Measurements from ENCODE around the gene DDX24. TPM values are rescaled to one million over a fixed set of nuclear protein-coding genes. Genes with fewer than 3 reads are reported as not detected.

Gene DDX24
- total RNA-seq, 4 donors from 2014 or later: 107 to 134 (median 108) TPM

- no peak overlapping the region for H3K27ac ChIP-seq
- no peaks in the 10 kb centered on the region for H3K4me1 ChIP-seq
- peaks cover 3% of the 10 kb centered on the region for H3K27me3 ChIP-seq
- TF ChIP-seq CTCF (IDR thresholded peaks at IDR 0.05) (no peak), POLR2A (IDR thresholded peaks at IDR 0.05) (no peak), EP300 (IDR thresholded peaks at IDR 0.05) (no peak), POLR2AphosphoS5 (IDR thresholded peaks at IDR 0.05) (no peak)
- 60% methylated on average over 7 of the region's 8 CpGs for WGBS
- no peaks in the 10 kb centered on the region for H3K36me3 ChIP-seq
- no peaks in the 10 kb centered on the region for H3K9me3 ChIP-seq
- H3K4me3 ChIP-seq: no peak overlapping the region
- no peak for DNase-seq (ENCODE audit: low spot score in 2 of 2)
Observed at GRCh38 chr14:94018308-94018707, 62.7 kb downstream of the DDX24 start.

- H3K36me3 ChIP-seq: no peaks in the 10 kb centered on the region
- no peaks in the 10 kb centered on the region for H3K4me1 ChIP-seq
- no peaks in the 10 kb centered on the region for H3K9me3 ChIP-seq
- TF ChIP-seq POLR2AphosphoS5 (IDR thresholded peaks at IDR 0.05) (no peak), POLR2A (IDR thresholded peaks at IDR 0.05) (no peak)
- WGBS: 79% methylated on average over 7 of the region's 8 CpGs
- DNase-seq (ENCODE audit: low spot score in 2 of 2): no peak
- H3K27ac ChIP-seq: no peak overlapping the region
- no peak overlapping the region for H3K4me3 ChIP-seq
- peaks cover 3% of the 10 kb centered on the region for H3K27me3 ChIP-seq
Observed at GRCh38 chr14:94016446-94016976, 64.5 kb downstream of the DDX24 start.

- no peak overlapping the region for H3K4me3 ChIP-seq
- TF ChIP-seq POLR2AphosphoS5 (IDR thresholded peaks at IDR 0.05) (no peak), CTCF (IDR thresholded peaks at IDR 0.05) (no peak), EP300 (IDR thresholded peaks at IDR 0.05) (no peak), POLR2A (IDR thresholded peaks at IDR 0.05) (no peak)
- H3K27ac ChIP-seq: no peak overlapping the region
- WGBS: 78% methylated on average over 2 of the region's 2 CpGs
- H3K4me1 ChIP-seq: no peaks in the 10 kb centered on the region
- H3K27me3 ChIP-seq: peaks cover 3% of the 10 kb centered on the region
- no peak for DNase-seq (ENCODE audit: low spot score in 2 of 2)
- H3K9me3 ChIP-seq: no peaks in the 10 kb centered on the region
- H3K36me3 ChIP-seq: no peaks in the 10 kb centered on the region
Observed at GRCh38 chr14:94015223-94015622, 65.8 kb downstream of the DDX24 start.

- Histone ChIP-seq H3K36me3 (no peaks in the 10 kb centered on the region), H3K27me3 (peaks cover 3% of the 10 kb centered on the region), H3K9me3 (no peaks in the 10 kb centered on the region), H3K27ac (no peak overlapping the region), H3K4me1 (no peaks in the 10 kb centered on the region), H3K4me3 (no peak overlapping the region)
- DNase-seq (ENCODE audit: low spot score in 2 of 2): no peak
- WGBS: 69% methylated on average over 6 of the region's 6 CpGs
- no peak for TF ChIP-seq CTCF (IDR thresholded peaks at IDR 0.05)
- TF ChIP-seq EP300 (IDR thresholded peaks at IDR 0.05): no peak
- TF ChIP-seq POLR2AphosphoS5 (IDR thresholded peaks at IDR 0.05): no peak
Observed at GRCh38 chr14:94014382-94014781, 66.6 kb downstream of the DDX24 start.

GRCh38 chr14:94011795-94012194 lies 69.2 kb downstream of the DDX24 start:
- no peak for TF ChIP-seq POLR2AphosphoS5 (IDR thresholded peaks at IDR 0.05)
- Histone ChIP-seq H3K36me3 (no peaks in the 10 kb centered on the region), H3K4me1 (no peaks in the 10 kb centered on the region), H3K27ac (no peak overlapping the region), H3K9me3 (no peaks in the 10 kb centered on the region), H3K4me3 (no peak overlapping the region), H3K27me3 (peaks cover 3% of the 10 kb centered on the region)
- 33% methylated on average over 2 of the region's 2 CpGs for WGBS
- no peak for DNase-seq (ENCODE audit: low spot score in 2 of 2)

- WGBS: 87% methylated on average over 6 of the region's 6 CpGs
- H3K4me3 ChIP-seq: no peak overlapping the region
- TF ChIP-seq POLR2A (IDR thresholded peaks at IDR 0.05) (no peak), EP300 (IDR thresholded peaks at IDR 0.05) (no peak), POLR2AphosphoS5 (IDR thresholded peaks at IDR 0.05) (no peak), CTCF (IDR thresholded peaks at IDR 0.05) (no peak)
Observed at GRCh38 chr14:94010625-94011024, 70.4 kb downstream of the DDX24 start.

More at GRCh38 chr14:94010625-94011024, 70.4 kb downstream of the DDX24 start:
- Histone ChIP-seq H3K27ac (no peak overlapping the region), H3K9me3 (no peaks in the 10 kb centered on the region), H3K36me3 (no peaks in the 10 kb centered on the region), H3K27me3 (peaks cover 6% of the 10 kb centered on the region), H3K4me1 (no peaks in the 10 kb centered on the region)
- no peak for DNase-seq (ENCODE audit: low spot score in 2 of 2)

Data from suprapubic skin (tissue), 4 donors.